NCI-H1092 treated with DMSO at 0.1 percent for 48 hours (cell line): ENCODE data around the gene NFKBIA.
"Not testable (repeated sequence)": the region's sequence is repeated elsewhere in the genome, so short reads cannot be mapped to it uniquely, and the experiment has no call there.

Source experiments
- DNase-seq: peaks from one replicate; lab custom pipeline; 2025; lab: John Stamatoyannopoulos, UW

Gene NFKBIA, protein sequence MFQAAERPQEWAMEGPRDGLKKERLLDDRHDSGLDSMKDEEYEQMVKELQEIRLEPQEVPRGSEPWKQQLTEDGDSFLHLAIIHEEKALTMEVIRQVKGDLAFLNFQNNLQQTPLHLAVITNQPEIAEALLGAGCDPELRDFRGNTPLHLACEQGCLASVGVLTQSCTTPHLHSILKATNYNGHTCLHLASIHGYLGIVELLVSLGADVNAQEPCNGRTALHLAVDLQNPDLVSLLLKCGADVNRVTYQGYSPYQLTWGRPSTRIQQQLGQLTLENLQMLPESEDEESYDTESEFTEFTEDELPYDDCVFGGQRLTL

GRCh38 chr14:35404449-35405303 lies at the start of gene NFKBIA:
Gene NFKBIA (minus strand): TSS chr14:35404749. CDS start chr14:35404644, 105 bp downstream.
- peak; percentile 89 for DNase-seq

DNA sequence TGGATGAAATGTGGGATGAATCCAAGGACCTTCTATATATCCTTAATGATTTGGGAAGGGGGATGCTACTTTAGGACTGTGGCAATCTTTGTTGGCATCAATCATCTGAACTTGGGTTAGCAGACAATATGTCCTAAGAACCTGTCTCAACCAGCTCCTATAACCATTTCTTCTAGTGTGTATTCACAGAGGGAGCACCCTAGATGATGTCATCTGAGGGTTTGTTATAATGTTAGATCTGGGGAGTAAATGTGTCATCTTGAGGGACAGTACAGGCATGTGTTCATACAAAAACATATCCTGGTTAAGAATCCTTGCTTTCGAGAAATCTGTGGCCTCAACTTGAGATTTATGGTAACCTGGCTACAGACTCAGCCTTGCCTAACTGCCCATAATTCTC lies 41.9 kb upstream of the NFKBIA start:
- no peak for DNase-seq

- no peak for DNase-seq
These were observed 39.6 kb upstream of the NFKBIA start for GRCh38 chr14:35444104-35444503.

DNA sequence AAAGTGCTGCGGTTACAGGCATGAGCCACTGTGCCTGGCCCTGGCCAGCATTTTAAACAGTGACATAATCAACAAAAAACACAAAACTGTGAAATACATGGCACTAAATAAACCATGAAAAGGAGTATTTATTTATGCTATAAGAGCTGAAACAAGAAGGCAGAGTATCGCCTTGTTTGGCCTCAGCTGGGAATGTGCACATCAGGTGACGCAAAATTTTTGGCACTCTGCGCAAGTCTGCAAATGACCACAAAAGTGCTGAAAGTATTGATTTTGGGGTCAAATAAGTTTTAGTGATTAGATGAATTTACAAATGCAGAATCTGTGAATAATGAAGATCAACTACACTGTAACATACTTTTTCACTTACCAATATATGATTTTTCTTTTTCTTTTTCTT lies 36.6 kb upstream of the NFKBIA start:
- DNase-seq = no peak

- DNase-seq = peak; percentile 20
These were observed 34.6 kb upstream of the NFKBIA start for GRCh38 chr14:35438910-35439713.

DNA sequence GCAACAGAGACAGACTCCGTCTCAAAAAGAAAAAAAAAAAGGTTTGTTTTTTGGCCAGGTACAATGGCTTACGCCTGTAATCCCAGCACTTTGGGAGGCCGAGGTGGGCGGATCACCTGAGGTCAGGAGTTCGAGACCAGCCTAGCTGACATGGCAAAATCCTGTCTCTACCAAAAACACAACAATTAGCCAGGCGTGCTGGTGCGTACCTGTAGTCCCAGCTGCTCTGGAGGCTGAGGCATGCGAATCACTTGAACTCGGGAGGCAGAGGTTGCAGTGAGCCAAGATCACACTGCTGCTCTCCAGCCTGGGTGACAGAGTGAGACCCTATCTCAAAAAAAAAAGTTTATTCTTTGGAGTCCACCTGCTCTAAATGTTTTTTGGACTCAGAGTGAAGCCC lies 33.9 kb upstream of the NFKBIA start:
- not testable (repeated sequence) for DNase-seq

DNA sequence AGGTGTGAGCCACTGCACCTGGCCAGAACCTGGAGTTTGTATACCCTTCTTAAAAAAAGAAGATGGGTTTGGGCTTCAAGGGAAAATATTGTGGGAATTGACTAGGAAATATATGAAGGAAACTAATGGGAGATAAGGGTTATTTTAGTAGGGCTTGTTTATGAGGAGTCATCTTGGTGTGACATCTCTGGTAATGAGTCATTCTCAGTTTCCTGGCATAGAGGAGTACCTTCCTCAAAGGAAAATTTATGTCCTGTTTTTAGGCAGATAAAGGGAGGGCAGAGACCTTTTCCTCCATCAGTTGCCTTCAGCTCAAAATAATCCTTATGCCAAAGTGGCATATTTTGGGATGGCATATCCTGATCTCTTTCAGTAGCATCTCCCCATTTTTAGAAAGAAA lies 30.6 kb upstream of the NFKBIA start:
- DNase-seq = no peak

DNA sequence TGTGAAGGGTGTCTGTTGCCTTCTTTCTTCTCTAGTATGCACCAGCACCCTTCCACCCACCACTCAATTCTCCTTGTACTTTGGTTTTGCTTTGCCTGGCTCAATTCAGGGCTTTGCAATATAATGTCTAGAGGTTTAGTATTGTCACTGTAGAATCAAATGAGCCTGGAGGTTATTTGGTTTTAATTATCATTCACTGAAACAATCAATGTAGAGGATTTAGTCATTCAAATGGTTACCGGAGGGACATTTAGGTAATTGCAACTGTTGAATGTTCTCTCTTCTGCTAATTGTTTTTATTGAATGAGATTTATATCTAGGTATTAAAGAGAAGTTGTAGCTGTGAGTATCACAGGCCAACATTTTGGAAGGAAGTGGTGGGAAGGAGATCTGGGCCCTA lies 29.3 kb upstream of the NFKBIA start:
- DNase-seq = no peak

DNA sequence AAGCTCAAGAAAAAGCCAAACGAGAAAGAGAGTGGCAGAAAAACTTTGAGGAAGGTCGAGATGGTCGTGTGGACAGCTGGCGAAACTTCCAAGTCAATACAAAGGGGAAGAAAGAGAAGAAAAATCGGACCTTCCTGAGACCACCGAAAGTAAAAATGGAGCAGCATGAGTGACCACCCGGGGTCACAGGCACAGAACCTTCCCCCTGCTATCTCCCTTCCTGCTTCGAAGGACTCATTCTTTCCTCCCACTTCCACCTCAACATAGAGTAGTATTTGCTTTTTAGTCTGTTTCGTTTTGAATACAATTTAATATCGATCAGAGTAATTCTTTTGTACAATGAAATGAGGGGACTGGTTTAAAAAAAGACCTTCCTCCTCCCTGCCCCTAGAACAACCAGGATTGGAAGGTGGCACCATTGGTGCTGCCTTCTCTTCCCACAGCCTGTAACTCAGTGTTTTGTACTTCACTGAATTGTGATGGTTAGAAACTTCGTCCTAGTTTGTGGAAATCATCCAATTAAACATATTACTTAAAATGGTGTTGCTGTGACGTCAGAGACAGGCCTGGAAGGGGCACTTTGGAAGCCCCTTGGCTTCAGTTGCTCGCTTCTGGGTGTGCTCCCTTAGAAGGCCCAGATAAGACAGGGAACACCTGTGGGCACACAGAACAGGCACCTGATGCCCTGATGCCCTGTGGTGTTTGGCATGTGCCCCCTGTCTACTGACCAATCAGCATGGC lies 26.1 kb upstream of the NFKBIA start:
- DNase-seq = no peak

DNA sequence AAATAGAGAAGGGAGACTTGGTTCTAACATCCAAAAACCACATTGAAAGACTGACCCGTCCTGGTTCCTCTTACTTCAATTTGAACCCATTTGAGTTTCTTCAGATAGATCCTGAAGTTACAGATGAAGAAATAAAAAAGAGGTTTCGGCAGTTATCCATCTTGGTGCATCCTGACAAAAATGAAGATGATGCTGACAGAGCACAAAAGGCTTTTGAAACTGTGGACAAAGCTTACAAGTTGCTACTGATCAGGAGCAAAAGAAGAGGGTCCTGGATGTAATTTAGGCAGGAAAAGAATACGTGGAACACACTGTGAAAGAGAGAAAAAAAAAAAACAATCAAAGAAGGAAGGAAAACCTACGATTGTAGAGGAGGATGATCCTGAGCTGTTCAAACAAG lies 25.4 kb upstream of the NFKBIA start:
- DNase-seq = no peak

- DNase-seq = no peak
These were observed 21.3 kb upstream of the NFKBIA start for GRCh38 chr14:35425850-35426249.

DNA sequence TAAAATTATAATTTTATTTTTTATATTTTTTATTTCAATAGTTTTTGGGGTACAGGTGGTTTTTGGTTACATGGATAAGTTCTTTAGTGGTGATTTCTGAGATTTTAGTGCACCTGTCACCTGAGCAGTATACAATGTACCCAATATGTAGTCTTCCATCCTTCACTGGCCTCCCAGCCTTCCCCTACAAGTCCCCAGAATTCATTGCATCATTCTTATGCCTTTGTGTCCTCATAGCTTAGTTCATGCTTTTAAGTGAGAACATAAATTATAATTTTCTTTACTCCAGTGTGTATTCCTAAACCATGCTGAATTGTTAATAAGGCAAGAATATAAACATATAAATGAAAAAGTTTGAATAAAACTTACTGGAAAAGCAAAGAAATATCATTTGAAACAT lies 19.1 kb upstream of the NFKBIA start:
- no peak for DNase-seq

DNA sequence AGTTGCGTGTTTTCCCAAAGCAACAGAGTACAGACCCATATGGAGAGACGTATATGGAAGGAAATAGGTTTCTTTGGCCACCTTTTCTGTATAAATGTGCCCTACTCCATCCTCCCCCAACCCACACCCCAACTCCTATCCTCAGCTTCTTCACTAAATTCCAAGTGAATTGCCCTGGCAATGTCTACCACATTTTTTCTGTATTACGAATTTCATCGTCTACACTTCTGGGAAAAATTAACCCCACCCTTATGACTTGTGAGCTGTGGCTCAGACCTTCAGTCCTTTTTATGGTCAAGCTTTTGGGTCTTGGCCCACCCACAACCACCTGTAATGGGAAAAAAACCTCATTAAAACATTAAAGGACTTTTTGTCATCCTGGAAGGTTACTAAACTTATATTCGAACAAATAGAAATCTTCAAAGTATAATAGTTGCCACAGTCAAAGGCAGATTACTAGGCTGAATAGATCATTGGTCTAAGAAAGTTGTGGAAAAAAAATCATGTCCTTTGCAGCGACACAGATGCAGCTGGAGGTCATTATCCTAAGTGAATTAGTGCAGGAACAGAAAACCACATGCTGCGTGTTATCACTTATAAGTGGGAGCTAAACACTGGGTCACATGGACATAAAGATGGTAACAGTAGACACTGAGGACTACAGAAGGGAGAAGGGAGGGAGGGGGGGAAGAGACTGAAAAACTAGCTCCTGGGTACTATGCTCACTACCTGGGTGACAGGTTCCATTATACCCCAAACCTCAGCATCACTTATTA lies 15.7 kb upstream of the NFKBIA start:
- no peak for DNase-seq

GRCh38 chr14:35419429-35419841 lies 14.9 kb upstream of the NFKBIA start:
- no peak for DNase-seq

GRCh38 chr14:35418093-35418492 lies 13.5 kb upstream of the NFKBIA start:
- no peak for DNase-seq

DNA sequence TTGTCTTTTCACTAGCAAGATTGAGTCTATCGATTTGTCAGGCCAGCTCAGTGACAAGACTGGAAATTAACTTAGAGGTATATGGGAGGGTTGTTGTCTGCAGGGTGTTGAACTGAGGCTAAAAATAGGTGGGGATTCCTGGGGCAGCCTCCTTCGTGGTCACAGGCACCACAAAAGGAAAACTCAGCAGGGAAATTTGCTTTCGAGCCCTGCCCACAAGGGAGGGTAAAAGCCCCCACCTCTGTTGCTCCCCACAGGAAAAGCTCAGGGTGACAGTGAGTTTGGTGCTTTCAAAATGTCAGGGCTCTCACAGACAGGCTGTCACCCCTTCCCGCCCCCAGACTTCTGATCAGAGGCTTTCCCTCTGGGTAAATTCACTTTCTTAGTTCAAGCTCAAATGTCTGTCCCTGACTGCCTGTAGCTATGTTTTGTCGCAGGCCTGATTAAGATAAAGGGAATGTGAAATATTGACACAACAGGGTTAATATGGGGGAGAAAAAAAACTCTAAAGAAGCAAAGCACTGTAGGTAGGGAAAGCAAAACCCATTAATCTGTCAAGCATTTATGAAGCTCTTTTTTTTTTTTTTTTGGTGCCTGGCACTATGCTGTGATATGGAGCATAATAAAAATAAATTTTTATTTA lies 11.7 kb upstream of the NFKBIA start:
- no peak for DNase-seq

DNA sequence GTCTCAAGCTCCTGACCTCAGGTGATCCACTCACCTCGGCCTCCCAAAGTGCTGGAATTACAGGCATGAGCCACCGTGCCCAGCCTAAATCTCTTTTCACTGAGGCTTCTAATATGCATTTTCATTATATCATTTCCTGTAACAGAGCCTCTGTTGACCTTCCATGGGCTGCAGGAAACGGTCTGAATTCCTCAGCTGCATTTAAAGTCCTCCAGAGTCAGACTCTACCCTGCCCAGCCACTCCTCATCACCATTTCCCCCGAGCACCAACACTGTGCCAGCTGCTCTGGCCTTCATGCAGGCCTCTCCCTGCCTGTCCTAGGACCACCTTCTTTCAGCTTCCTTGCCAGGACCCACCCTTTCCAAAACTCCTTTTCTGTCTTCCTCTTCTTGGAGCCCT lies 9.8 kb upstream of the NFKBIA start:
- DNase-seq = no peak

- no peak for DNase-seq
These were observed 7.9 kb upstream of the NFKBIA start for GRCh38 chr14:35412272-35413056.

DNA sequence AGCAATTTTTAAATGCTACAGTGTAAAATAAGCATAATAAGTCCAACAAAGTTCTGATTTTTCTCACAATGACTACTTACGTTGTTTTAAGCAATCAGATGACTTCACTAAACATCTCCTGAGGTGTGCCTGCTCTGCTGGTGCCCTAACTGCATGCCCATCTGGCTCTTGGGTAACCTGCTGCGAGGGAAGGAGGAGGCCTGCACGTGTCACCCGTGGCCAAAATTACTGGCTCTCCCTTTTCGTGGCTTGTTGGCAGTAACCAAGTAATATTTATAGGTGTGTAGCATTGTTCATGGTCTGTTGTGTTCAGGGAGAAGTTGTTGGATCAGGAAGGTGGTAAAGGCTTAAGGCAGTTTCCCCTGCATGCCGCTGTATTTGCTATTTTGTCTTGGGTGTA lies 6.3 kb upstream of the NFKBIA start:
- DNase-seq = no peak

GRCh38 chr14:35409595-35409994 lies 5.0 kb upstream of the NFKBIA start:
- DNase-seq = no peak
